MM.1S (cell line): ENCODE measurements around the gene SAMD9L.

Experiments
- CTCF ChIP-seq: fragments of 300-600 bp; sonication (generic); IDR thresholded peaks from 2 replicates; pipeline ENCODE4 v1.5.1; 2016; ENCODE audit warnings: antibody characterized with exemption, low read length, mixed read lengths
- EZH2 ChIP-seq: fragments of 300-600 bp; sonication (generic); optimal IDR thresholded peaks from 2 replicates; pipeline ENCODE3; 2017; ENCODE audit warnings: low read depth, mild to moderate bottlenecking, antibody characterized with exemption, low read length, mixed read lengths
- EZH2phosphoT487 ChIP-seq: fragments of 300-600 bp; sonication (generic); IDR thresholded peaks from 2 replicates; pipeline ENCODE4 v1.6.1; 2018; ENCODE audit warnings: antibody characterized with exemption, low read length

- no peak for TF ChIP-seq CTCF
- TF ChIP-seq EZH2: no peak
- no peak for TF ChIP-seq EZH2phosphoT487
These were observed 46.2 kb upstream of the SAMD9L start for GRCh38 chr7:93194386-93194785.
